PFSK-1 (cell line): ENCODE data around the gene PHACTR1.

Source experiments
- POLR2AphosphoS5 ChIP-seq: IDR thresholded peaks from 2 replicates; pipeline ENCODE4 v1.6.1; 2012; ENCODE audit warnings: low read depth, mild to moderate bottlenecking, control low read depth, low read length, moderate library complexity
- TAF1 ChIP-seq: IDR thresholded peaks from 2 replicates; pipeline ENCODE4 v1.6.1; 2012; ENCODE audit warnings: low read length, control low read depth, borderline replicate concordance; ENCODE audit not compliant: insufficient read depth

DNA sequence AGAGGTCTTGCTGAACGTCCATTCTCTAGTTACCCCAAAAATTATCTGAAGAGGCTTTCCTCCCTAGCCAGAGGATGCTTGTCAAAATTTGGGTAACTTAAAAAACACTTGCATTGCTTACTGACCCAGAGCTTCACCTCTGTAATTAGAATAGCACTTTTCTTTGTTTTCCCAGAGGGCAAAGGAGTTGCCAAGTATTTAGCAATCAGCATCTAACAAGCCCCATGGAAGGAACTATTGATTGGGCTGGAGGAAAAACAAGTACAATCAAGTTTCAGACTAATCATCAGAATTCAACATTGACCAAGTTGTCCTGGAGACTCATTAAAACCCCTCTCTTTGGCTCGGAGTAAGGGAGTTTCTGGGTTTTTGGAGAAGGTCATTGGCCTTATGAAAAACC lies 385.4 kb downstream of the PHACTR1 start:
- no peak for TF ChIP-seq POLR2AphosphoS5
- TF ChIP-seq TAF1: no peak
